ENCODE measurements around the gene GRK5.
A peak's percentile ranks its signal among the peaks of the same experiment; 100 is the strongest.
"Not testable (repeated sequence)": the region's sequence is repeated elsewhere in the genome, so short reads cannot be mapped to it uniquely, and the experiment has no call there.

GRK5 gene

DNA sequence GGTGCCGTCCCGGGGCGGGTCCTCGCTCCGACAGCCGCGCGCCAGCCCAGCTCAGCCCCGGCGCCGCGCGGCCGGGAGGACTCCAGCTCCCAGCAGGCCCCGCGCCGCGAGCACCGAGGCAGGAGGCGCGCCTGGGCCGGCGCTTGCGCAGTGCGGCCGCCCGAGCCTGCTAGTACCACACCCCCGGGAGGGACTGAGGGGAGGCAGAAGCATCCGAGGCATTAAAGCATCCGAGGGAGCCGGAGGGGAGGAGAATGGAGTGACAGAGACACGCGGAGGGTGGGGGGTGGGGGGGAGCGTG, at the start of gene GRK5:
TSS of gene GRK5 (plus strand) at position 206 of the 301 bp plus-strand sequence. CDS start 347 bp downstream, outside the sequence.
- peak; percentile 94 for DNase-seq (ENCODE audit: low read depth)

DNA sequence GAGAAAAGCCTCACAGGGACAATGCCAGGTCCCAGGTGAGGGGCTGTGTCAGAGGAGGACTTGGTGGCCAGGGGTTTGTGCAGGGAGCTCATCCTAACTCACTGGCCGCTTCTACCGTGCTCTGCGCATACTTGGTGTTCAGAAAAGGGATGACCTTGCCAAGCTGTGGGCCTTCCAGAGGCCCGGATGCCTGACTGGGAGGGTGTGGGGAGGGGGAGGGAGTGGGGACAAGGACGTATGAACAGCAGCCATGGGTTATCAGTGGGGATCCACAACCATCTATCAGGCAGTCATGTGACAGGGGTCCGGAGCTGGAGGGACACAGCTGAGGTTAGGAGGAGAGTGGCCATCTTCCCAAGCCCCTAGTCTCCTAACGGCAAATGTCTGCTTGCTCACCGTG, 48.0 kb upstream of the GRK5 start:
- no peak for DNase-seq (ENCODE audit: low read depth)

DNA sequence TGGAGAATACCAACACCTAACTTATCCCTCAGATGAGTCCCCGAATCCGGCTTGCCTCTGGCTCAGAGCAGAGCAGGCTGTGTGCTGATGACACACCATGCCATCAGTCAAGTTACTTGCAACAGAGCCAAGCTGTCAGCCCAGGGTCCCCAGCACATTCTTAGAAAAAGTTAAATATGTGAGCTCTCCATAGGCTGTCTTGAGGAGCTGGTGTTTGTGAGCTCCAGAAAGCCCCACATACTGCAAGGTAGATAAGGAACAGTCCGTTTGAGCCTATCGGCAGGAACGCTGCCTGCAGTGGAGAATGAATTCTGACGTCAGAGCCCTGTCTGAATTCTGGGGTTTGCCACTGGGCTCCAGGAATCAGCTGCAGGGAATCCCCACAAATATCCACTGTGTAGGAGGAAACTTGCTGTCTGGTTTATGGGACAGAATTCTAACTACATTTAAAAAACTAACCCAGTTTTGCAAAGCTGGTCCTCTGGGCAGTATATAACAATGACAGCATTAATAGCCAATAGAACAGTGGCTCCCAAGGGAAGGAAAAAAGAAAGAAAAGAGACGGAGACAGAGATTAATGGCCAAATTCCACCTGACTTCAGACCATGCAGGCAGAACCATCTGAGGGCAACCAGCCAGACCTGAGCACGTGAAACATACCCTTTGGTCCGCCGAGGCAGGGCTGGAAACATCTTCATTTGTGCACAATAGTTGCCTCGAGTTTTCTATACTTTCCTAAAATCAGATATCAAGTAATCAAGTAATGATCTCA, 45.5 kb upstream of the GRK5 start:
- no peak for DNase-seq (ENCODE audit: low read depth)

DNA sequence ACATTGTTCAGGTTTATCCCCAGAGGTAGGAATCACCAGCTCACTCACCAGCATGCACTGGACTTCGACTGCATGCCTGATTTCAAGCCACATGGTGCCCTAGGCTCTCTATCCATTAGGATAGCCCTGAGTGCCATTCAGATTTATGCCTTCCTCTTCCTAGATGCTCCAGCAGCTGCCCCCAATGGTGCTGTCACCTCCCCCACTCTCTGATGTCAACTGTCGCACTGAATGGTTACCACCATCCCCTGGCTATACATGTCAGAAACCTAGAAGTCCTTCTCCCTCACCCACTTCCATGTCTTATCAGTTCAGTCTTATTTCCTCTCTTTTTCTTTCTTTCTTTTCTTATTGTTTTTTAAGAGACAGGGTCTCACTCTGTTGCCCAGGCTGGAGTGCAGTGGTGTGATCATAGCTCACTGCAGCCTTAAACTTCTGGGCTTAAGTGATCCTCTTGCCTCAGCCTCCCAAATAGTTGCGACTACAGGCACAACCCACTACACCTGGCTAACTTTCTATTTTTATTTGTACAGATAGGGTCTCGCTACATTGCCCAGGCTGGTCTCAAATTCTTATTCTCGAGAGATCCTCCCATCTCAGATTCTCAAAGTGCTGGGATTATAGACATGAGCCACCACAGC, 44.8 kb upstream of the GRK5 start:
- no peak for DNase-seq (ENCODE audit: low read depth)

DNA sequence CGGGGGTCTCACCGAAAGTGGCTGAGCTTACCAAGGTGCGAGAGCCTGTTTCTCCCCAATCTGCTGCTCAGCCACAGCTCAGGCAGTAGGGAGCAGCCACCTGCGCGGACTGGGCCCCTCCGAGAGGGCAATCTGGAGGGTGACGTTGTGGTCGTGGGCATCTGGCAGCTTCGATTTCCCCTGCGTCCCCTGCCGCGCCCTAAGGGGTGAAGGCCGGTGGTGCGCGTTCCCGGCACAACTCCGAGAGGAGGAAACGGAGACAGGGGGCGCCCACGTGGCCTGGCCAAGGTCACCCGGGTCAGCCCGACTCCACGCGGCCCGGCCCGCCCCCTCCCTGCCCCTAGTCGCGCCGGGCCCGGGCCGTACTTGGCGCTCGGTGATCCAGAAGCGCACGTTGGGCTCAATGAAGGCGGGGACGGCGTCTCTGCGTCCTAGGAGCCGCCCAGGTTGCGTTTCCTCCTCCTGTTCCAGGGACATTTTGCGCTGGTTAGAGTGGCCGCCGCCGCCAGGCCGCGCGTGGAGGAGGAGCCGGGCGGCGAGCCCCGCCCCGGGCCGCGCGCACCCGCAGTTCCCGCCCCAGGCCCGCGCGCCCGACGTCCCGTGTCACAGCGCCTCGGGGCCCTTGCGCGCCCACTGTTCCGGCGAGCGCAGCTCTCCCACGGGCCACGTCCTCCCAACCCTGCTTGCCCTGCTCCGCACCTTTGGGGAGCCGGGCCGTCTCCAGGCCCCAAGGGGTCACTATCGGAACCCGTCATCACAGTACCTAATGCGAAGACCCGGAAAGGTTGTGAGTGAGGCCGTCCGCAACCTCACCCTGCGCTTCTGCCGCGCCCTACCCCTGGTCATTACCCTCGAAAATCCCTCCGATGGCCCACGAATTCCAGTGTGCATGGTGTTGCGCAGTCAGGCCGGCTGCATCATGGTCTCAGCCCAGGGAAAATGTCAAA, 41.9 kb upstream of the GRK5 start, which contains the start of gene SFXN4:
TSS of gene SFXN4 (minus strand) at position 544 of the 947 bp plus-strand sequence. CDS start at position 477, 67 bp downstream.
- peak; percentile 63 for DNase-seq (ENCODE audit: low read depth)

DNA sequence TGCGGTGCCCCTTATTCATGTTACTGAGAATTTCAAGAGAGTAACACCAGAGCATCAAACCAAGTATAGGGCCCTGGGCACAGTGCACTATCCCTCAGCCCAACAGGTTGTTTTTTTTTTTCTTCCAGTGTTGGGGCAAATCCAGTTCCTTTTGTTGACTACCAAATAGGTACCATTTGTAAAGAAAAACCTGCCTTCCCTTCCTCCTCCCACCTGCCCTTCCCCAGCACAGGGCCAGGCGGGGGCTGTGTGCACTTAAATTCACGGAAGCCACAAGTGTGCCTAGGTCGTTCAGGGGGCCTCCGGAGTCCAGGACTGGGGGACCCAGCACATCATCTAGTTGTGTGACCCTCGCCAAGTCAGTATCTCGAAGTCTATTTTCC, 41.3 kb upstream of the GRK5 start:
- no peak for DNase-seq (ENCODE audit: low read depth)

DNA sequence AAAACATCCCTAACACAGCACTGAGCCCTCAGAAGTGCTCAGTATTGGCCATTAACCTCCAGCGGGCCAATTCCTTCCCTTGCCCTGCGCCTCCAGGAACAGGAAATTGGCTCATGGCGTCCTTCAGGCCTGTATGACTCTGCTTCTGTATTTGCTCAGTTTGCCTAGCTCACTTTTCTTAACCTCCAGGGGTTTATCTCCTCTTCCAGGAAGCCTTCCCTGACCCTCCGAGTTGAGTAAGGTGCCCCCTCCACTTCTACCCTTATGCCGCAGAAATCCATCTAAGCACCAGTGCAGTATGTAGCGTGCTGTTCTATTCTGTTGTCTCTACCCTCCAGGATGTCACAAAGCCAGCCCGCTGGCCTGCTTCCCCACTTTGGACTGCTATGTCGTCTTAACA, 40.8 kb upstream of the GRK5 start:
- DNase-seq (ENCODE audit: low read depth) = no peak

DNA sequence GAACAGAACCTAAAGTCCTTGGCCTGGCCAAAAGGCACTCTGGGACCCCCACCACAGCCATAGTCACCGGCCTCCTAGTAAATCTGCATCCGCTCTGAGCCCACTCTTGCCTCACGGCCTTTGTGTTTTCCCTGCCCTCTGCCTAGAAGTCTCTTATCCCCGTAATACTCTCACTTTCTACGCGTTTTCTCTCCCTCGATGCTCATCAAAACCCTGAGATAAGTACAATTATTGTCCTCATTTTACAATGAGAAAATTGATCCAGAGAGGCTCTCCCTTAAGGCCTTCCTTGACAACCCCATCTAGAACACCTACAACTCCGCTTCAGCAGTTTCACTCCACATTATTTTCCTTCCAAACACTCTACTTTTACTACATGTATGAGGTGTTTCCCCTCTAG, 40.3 kb upstream of the GRK5 start:
- no peak for DNase-seq (ENCODE audit: low read depth)

DNA sequence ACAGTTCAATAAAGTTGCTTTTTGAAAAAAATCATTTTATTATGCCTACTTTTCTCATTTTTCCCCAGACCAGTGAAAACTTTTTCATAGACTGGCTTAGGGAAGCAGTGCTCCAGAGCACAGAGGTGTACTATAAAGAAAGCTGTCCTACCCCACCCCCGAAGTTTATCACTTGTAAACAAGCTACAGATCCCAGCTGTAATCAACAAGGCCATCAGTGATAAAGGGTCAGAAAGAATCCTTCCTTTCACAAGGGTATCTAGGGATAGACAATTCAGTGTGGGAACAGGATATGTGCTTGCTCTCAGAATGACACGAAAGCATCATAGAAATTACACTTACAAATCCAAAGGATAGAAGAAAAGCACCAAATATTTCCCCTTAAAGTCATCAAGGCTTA, 33.3 kb upstream of the GRK5 start:
- no peak for DNase-seq (ENCODE audit: low read depth)

DNA sequence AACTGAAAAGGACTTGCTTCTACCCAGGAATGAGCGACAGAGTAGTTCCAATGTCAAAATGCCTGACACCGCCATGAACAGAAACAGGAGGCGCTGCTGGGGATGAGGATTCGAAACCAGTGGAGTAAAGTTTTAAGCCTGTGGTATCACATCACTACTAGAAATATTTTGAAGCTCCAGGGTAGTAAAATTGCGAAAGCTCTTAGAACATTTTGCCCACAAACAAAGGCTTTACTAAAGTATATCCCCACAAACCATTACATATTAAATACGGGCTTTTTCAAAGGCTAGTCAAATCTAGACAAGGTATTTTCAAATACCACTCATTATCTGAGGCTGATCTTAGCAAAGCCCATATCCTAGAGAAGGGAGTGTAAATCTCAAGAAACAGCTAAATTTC, 31.2 kb upstream of the GRK5 start:
- DNase-seq (ENCODE audit: low read depth) = no peak

DNA sequence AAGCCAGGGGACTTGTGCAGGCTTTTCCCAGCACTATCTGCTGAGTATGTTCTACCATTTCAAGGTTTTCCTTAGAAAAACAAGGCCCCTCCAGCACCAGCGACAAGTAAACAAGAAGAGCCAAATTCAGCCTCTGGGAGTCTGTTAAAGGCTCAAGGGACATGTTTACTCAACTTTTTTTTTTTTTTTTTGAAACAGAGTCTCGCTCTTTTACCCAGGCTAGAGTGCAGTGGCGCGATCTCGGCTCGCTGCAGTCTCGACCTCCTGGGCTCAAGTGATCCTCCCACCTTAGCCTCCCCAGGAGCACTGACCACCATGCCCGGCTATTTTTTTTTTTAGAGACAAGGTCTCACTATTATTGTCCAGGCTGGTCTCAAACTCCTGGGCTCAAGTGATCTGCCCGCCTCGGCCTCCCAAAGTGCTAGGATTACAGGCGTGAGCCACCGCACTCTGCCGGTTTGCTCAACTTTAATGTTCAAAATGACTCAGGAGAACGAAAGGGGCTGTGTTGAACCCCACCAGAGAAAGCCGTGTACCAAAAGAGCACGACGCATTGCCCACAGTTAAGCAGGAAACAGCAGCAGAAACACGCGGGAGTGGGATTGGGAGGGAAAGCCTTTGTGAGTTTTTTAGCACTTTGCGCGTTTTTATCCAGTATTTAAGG, 29.5 kb upstream of the GRK5 start:
- no peak for DNase-seq (ENCODE audit: low read depth)

DNA sequence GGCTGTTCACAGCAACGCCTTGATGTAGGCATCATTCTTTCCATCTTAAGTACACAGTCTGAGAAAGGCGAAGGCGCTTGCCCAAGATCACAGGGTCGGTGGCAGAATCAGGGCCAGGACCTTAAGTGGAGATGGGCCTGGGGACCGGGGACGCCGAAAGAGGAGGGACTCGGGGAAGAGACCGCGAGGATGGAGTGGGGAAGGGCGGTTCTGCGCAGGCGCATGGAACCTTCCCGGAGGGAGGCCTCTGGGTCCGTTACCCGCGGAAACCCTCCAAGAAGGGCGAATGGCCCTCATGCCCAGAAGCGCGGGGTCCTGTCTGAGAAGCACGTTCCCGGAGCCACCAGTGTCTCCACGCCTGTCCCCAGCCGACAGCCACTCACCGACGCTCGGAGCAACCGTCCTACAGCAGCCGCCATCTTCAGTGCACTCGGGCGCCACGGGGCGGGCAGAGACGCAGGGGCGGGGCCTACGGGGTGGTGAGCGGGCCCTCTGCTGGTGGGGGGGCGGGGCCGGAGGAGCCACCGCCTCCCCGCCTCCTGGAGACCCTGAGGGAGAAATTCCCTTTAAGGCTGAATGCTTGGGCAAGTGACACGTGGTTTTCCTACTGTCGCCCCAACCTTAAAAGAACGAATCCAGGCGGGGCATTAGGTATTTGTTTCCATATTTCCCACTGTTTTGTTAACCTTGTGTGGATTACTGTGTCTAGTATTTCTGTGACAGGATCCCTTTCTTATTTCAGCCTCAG, 28.8 kb upstream of the GRK5 start, which contains the start of gene PRDX3:
TSS of gene PRDX3 (minus strand) at position 441 of the 748 bp plus-strand sequence. CDS start at position 419, 22 bp downstream.
- DNase-seq (ENCODE audit: low read depth) = peak; percentile 91

DNA sequence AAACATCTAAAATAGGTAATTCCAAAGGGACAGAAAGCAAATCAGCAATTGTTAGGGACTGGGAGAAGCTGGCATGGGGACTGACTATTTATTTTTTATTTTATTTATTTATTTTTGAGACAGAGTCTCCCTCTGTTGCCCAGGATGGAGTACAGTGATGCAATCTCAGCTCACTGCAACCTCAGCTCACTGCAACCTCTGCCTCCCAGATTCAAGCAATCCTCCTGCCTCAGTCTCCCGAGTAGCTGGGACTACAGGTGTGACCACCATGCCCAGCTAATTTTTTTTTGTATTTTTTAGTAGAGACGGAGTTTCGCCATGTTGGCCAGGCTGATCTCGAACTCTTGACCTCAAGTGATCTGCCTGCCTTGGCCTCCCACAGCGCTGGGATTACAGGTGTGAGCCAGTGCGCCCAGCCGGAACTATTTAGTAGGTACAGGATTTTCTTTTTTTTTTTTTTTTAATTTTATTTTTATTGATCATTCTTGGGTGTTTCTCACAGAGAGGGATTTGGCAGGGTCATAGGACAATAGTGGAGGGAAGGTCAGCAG, 26.4 kb upstream of the GRK5 start:
- DNase-seq (ENCODE audit: low read depth) = not testable (repeated sequence)

DNA sequence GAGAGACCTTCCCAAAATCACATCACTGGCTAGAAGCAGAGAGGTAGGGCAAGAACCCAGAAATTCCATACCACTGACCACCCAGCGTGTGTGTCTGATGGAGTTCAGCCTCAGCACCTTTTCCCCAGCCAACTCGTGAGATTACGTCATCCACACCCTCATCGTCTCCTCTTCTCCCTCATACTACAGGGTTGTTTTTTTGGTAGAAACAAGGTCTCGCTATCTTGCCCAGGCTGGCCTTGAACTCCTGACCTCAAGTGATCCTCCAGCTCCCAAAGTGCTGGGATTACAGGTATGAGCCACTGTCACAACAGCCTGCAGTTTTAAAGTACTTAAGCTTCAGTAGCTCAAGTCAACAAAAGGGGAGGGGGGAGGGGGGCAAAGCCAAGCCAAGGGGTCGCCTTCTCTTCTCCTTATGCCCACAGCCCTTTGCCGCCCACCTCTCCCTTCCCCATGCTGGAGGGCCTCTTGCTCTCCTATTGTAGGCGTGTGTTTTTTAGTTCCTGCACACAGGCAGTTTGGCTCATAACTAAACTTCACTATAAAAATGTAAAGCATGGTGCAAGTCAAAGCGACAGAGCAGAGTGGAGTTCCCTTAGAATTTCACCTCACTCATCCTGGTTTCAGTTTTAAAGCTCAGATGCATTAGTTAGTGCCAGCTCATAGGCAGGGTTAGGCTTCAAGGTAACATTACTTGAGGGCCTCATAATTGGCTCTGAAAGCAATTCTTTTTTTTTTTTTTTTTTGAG, 23.5 kb upstream of the GRK5 start:
- no peak for DNase-seq (ENCODE audit: low read depth)

DNA sequence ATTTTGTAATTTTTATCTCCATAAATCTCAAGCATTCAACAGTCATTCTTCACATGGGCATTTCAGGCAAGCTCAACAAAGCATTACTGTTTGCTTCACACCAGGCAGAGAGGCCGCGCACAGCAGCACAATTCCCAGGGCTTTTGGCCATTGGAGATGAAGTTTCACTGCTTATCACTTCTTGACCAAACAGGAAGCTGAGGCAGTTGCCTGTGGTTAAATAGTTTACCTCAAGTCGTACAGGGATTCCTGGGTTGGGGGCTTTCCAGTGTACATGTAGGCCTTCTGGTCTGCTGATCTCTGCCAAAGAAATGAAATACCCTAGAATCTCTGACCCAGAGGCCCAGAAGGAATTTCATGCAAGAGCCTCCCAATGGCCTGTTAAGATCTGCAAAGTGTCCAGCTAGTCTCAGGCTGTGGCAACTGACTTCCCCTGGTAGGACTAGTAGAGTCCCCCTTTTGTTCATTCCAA, 17.5 kb upstream of the GRK5 start:
- no peak for DNase-seq (ENCODE audit: low read depth)

DNA sequence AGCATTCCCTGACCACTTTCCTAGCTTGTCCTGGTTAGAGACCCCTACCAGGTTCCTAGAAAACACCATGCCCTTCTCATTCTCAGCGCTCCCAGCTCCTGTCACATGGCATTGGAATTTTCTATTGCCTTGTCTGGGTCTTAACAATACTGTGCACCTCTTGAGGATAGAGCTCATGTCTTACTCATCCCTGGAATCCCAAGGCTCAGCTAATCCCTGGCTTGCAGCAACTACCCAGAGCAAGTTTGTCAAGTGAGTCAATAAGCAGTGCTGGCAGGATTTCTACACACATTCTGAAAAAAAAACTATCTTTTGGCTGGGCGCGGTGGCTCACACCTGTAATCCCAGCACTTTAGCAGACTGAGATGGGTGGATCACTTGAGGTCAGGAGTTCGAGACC, 17.0 kb upstream of the GRK5 start:
- DNase-seq (ENCODE audit: low read depth) = no peak

DNA sequence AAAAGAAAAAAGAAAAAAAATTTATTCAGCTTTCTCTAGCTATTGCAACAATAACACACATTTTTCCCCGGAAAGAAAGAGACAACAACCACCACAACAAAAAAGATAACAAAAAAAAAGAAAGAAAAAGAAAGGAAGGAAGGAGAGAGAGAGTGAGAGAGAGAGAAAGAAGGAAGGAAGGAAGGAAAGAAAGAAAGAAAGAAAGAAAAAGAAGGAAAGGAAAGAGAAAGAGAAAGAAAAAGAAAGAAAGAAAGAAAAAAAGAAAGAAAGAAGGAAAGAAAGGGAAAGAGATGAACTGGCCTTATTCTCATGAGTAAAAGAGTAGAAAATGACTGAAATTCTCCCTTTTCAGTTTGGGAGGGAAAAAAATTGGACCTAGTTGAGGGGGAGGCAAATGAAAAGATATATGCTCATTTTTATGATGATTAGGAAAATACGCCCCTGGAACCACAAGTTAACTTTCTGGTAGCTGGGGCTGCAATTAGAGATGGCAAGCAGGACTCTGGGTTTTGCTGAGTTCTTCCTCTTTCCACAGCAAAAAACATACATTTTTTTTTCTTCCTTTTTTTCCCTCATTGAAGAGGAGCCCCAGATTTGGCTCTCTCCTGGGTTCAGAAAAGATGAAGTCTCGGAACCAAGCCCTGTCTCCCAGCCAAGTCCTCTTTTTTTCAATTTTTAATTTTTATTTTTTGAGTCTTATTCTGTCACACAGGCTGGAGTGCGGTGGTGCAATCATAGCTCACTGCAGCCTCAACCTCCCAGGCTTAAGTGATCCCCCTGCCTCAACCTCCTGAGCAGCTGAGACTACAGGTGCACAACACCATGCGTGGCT, 16.2 kb upstream of the GRK5 start:
- no peak for DNase-seq (ENCODE audit: low read depth)

DNA sequence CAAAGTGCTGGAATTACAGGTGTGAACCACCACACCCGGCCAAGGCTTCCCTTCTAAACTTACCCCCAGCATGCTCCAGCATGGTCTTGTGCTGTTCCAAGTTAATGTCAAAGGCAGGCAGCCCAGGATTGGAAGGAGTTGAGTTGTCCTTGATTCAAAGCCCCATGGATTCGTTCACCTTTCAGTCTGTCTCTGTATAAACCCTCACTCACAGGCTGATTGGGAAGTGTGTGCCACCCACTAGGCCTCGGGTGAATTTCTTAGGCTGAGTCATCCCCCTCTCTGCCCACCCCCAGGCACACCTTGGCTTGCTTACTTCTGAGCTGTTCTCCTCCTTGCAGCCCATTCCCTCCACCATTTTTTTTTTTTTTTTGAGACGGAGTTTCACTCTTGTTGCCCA, 15.5 kb upstream of the GRK5 start:
- peak; percentile 26 for DNase-seq (ENCODE audit: low read depth)

DNA sequence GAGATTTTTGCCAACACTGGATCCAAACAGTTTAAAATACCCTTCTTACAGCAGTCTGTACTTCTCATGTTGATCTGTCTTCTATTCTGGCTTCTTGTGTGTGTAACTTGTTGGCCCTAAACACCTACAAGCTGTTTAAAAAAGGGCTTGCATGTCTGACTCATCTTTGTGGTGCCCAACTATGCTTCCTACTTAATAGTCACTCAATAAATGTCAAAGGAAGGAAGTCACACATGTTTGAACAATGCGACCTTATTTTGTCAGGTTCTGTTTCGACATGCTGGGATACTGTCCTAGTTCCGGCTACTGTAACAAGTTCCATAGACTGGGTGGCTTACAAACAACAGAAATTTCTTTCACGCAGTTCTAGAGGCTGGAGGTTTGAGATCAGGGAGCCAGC, 9.4 kb upstream of the GRK5 start:
- no peak for DNase-seq (ENCODE audit: low read depth)
